Measurements from ENCODE around the gene SCOC. TPM values are rescaled to one million over a fixed set of nuclear protein-coding genes. Genes with fewer than 3 reads are reported as not detected.

Gene SCOC
- total and polyA plus RNA-seq, 2 donors from 2014 or later = 74.1 to 99.4 TPM

- H3K4me3 ChIP-seq (ENCODE audit: low read length in 3 of 3) = no peak overlapping the region
- H3K9ac ChIP-seq (ENCODE audit: low read length in 3 of 3) = no peak overlapping the region
- no peaks in the 10 kb centered on the region for H3K9me3 ChIP-seq (ENCODE audit: control insufficient read depth in 2 of 3, insufficient read depth in 1 of 3, low read length in 3 of 3)
- H3K4me1 ChIP-seq (ENCODE audit: control insufficient read depth in 2 of 3, insufficient read depth in 2 of 3, low read depth in 1 of 3, low read length in 3 of 3) = no peaks in the 10 kb centered on the region
- intact Hi-C loops (cut with DNase I) = no loop called here
- H3K27me3 ChIP-seq (ENCODE audit: control insufficient read depth, insufficient read depth, low read length) = no peaks in the 10 kb centered on the region
- no peaks in the 10 kb centered on the region for H3K36me3 ChIP-seq (ENCODE audit: control insufficient read depth in 2 of 3, insufficient read depth in 3 of 3, low read length in 3 of 3)
- no peak for TF ChIP-seq CTCF (IDR thresholded peaks at IDR 0.05; ENCODE audit: borderline replicate concordance, extremely low read depth, insufficient read depth)
- FAIRE-seq (no peak), DNase-seq (no peak)
- no peak overlapping the region for H3K27ac ChIP-seq (ENCODE audit: low read depth in 2 of 2, low read length in 2 of 2)
Measured at GRCh38 chr4:140363558-140363957, 9.9 kb upstream of the SCOC start.

- TF ChIP-seq CTCF (IDR thresholded peaks at IDR 0.05; ENCODE audit: borderline replicate concordance, extremely low read depth, insufficient read depth) = no peak
Measured at GRCh38 chr4:140367738-140368137, 5.7 kb upstream of the SCOC start.

GRCh38 chr4:140368686-140369085 lies 4.8 kb upstream of the SCOC start:
- Histone ChIP-seq H3K36me3 (ENCODE audit: control insufficient read depth in 2 of 3, insufficient read depth in 3 of 3, low read length in 3 of 3) (no peaks in the 10 kb centered on the region), H3K4me3 (ENCODE audit: low read length in 3 of 3) (no peak overlapping the region), H3K27me3 (ENCODE audit: control insufficient read depth, insufficient read depth, low read length) (no peaks in the 10 kb centered on the region), H3K9ac (ENCODE audit: low read length in 3 of 3) (no peak overlapping the region), H3K4me1 (ENCODE audit: control insufficient read depth in 2 of 3, insufficient read depth in 2 of 3, low read depth in 1 of 3, low read length in 3 of 3) (peaks cover 0 to 3% (median 3%) of the 10 kb centered on the region in 3 donors), H3K9me3 (ENCODE audit: control insufficient read depth in 2 of 3, insufficient read depth in 1 of 3, low read length in 3 of 3) (no peaks in the 10 kb centered on the region), H3K27ac (ENCODE audit: low read depth in 2 of 2, low read length in 2 of 2) (no peak overlapping the region)
- intact Hi-C loops (cut with DNase I) = no loop called here
- no peak for DNase-seq
- no peak for FAIRE-seq
- TF ChIP-seq CTCF (IDR thresholded peaks at IDR 0.05; ENCODE audit: borderline replicate concordance, extremely low read depth, insufficient read depth) = no peak

More at GRCh38 chr4:140367738-140368137, 5.7 kb upstream of the SCOC start:
- Histone ChIP-seq H3K9ac (ENCODE audit: low read length in 3 of 3) (no peak overlapping the region), H3K4me3 (ENCODE audit: low read length in 3 of 3) (no peak overlapping the region), H3K4me1 (ENCODE audit: control insufficient read depth in 2 of 3, insufficient read depth in 2 of 3, low read depth in 1 of 3, low read length in 3 of 3) (peaks cover 0 to 3% (median 2%) of the 10 kb centered on the region in 3 donors), H3K36me3 (ENCODE audit: control insufficient read depth in 2 of 3, insufficient read depth in 3 of 3, low read length in 3 of 3) (no peaks in the 10 kb centered on the region), H3K27me3 (ENCODE audit: control insufficient read depth, insufficient read depth, low read length) (no peaks in the 10 kb centered on the region), H3K9me3 (ENCODE audit: control insufficient read depth in 2 of 3, insufficient read depth in 1 of 3, low read length in 3 of 3) (no peaks in the 10 kb centered on the region), H3K27ac (ENCODE audit: low read depth in 2 of 2, low read length in 2 of 2) (no peak overlapping the region)
- no peak for DNase-seq
- intact Hi-C loops (cut with DNase I) = no loop called here
- FAIRE-seq = no peak

- FAIRE-seq (no peak), DNase-seq (peak in 3 of 5 donors; percentile 40 to 68 (median 53))
- peak overlapping the region; percentile 21 to 99 (median 77) for H3K9ac ChIP-seq (ENCODE audit: low read length in 3 of 3)
- intact Hi-C loops (cut with DNase I) = no loop called here
- H3K27me3 ChIP-seq (ENCODE audit: control insufficient read depth, insufficient read depth, low read length) = no peaks in the 10 kb centered on the region
- H3K36me3 ChIP-seq (ENCODE audit: control insufficient read depth in 2 of 3, insufficient read depth in 3 of 3, low read length in 3 of 3) = no peaks in the 10 kb centered on the region
- peak; percentile 4 for TF ChIP-seq CTCF (IDR thresholded peaks at IDR 0.05; ENCODE audit: borderline replicate concordance, extremely low read depth, insufficient read depth)
- peaks cover 7% of the 10 kb centered on the region in 3 donors for H3K4me1 ChIP-seq (ENCODE audit: control insufficient read depth in 2 of 3, insufficient read depth in 2 of 3, low read depth in 1 of 3, low read length in 3 of 3)
- peak overlapping the region; percentile 80 to 99 (median 95) for H3K4me3 ChIP-seq (ENCODE audit: low read length in 3 of 3)
- H3K27ac ChIP-seq (ENCODE audit: low read depth in 2 of 2, low read length in 2 of 2) = peak overlapping the region; percentile 47 to 63
- no peaks in the 10 kb centered on the region for H3K9me3 ChIP-seq (ENCODE audit: control insufficient read depth in 2 of 3, insufficient read depth in 1 of 3, low read length in 3 of 3)
Measured at GRCh38 chr4:140372751-140373327, 607 bp upstream of the SCOC start.

All from kidney (tissue), 14 donors.